H7 (cell line): ENCODE results near the gene XXYLT1. TPM values are rescaled to one million over a fixed set of nuclear protein-coding genes. Genes with fewer than 3 reads are reported as not detected.

Experiments used
- DNase-seq: peaks from one replicate; pipeline ENCODE4 v3.0.0; 2012
- H3K27me3 ChIP-seq: 2 replicates; pipeline ENCODE4 v1.6.0; 2011; ENCODE audit warnings: mild to moderate bottlenecking, low read length; ENCODE audit not compliant: control insufficient read depth, insufficient read depth
- H3K36me3 ChIP-seq: replicated peaks from 2 replicates; pipeline ENCODE4 v1.5.1; 2011; ENCODE audit warnings: low read length; ENCODE audit not compliant: control insufficient read depth, insufficient read depth
- H3K4me3 ChIP-seq: 2 replicates; pipeline ENCODE4 v1.5.1; 2011; ENCODE audit warnings: low read depth, mild to moderate bottlenecking, control low read depth, low read length, moderate library complexity; ENCODE audit not compliant: insufficient read depth
- total RNA-seq: library from RNA; depleted of rRNA; stranded (reverse); fragments of >200 nt; shearing (Covaris generic); gene quantifications from 2 replicates; pipeline ENCODE4 v1.2.3, GENCODE V29; 2014

XXYLT1 gene
- total RNA-seq, 1 experiment from 2014 or later = 40.9 TPM

GRCh38 chr3:195259475-195260279 is 11.3 kb downstream of the XXYLT1 start:
- peak; percentile 99 for DNase-seq
- H3K36me3 ChIP-seq = no peaks in the 10 kb centered on the region; the same call in 1 of the 2 replicates
- peak overlapping the region; percentile 48 for H3K4me3 ChIP-seq
- no peaks in the 10 kb centered on the region for H3K27me3 ChIP-seq

- peak overlapping the region; percentile 48 for H3K4me3 ChIP-seq
- no peaks in the 10 kb centered on the region; the same call in 1 of the 2 replicates for H3K36me3 ChIP-seq
- DNase-seq = no peak
- no peaks in the 10 kb centered on the region for H3K27me3 ChIP-seq
These were observed 11.8 kb downstream of the XXYLT1 start for GRCh38 chr3:195259154-195259474.

GRCh38 chr3:195258449-195259153 is 12.4 kb downstream of the XXYLT1 start:
- no peaks in the 10 kb centered on the region; the same call in 1 of the 2 replicates for H3K36me3 ChIP-seq
- peak; percentile 77 for DNase-seq
- no peaks in the 10 kb centered on the region for H3K27me3 ChIP-seq
- no peak overlapping the region for H3K4me3 ChIP-seq

GRCh38 chr3:195257454-195258448 is 13.2 kb downstream of the XXYLT1 start:
- Histone ChIP-seq H3K27me3 (no peaks in the 10 kb centered on the region), H3K36me3 (no peaks in the 10 kb centered on the region; the same call in 1 of the 2 replicates), H3K4me3 (no peak overlapping the region)
- no peak for DNase-seq

GRCh38 chr3:195256639-195257453 is 14.1 kb downstream of the XXYLT1 start:
- Histone ChIP-seq H3K27me3 (no peaks in the 10 kb centered on the region), H3K36me3 (no peaks in the 10 kb centered on the region; the same call in 1 of the 2 replicates), H3K4me3 (no peak overlapping the region)
- DNase-seq = no peak

- H3K27me3 ChIP-seq = no peaks in the 10 kb centered on the region
- DNase-seq = peak; percentile 57
- H3K36me3 ChIP-seq = no peaks in the 10 kb centered on the region; the same call in 1 of the 2 replicates
- no peak overlapping the region for H3K4me3 ChIP-seq
These were observed 15.1 kb downstream of the XXYLT1 start for GRCh38 chr3:195255571-195256501.

GRCh38 chr3:195255176-195255500 is 15.8 kb downstream of the XXYLT1 start:
- Histone ChIP-seq H3K4me3 (no peak overlapping the region), H3K27me3 (no peaks in the 10 kb centered on the region), H3K36me3 (no peaks in the 10 kb centered on the region; the same call in 1 of the 2 replicates)
- peak; percentile 53 for DNase-seq

- Histone ChIP-seq H3K27me3 (no peaks in the 10 kb centered on the region), H3K36me3 (no peaks in the 10 kb centered on the region; the same call in 1 of the 2 replicates), H3K4me3 (no peak overlapping the region)
- DNase-seq = peak; percentile 24
These were observed 16.3 kb downstream of the XXYLT1 start for GRCh38 chr3:195254454-195255175.

- no peaks in the 10 kb centered on the region for H3K27me3 ChIP-seq
- peak; percentile 47 for DNase-seq
- no peaks in the 10 kb centered on the region; the same call in 1 of the 2 replicates for H3K36me3 ChIP-seq
- H3K4me3 ChIP-seq = no peak overlapping the region
These were observed 17.0 kb downstream of the XXYLT1 start for GRCh38 chr3:195253923-195254432.

- no peaks in the 10 kb centered on the region; the same call in 1 of the 2 replicates for H3K36me3 ChIP-seq
- no peak overlapping the region for H3K4me3 ChIP-seq
- no peaks in the 10 kb centered on the region for H3K27me3 ChIP-seq
- DNase-seq = peak; percentile 56
These were observed 19.5 kb downstream of the XXYLT1 start for GRCh38 chr3:195251336-195252065.

- peak; percentile 51 for DNase-seq
- no peaks in the 10 kb centered on the region for H3K36me3 ChIP-seq
- H3K27me3 ChIP-seq = no peaks in the 10 kb centered on the region
- H3K4me3 ChIP-seq = no peak overlapping the region
These were observed 20.3 kb downstream of the XXYLT1 start for GRCh38 chr3:195250473-195251251.
